H1 (cell line): ENCODE measurements around the gene VMP1.

Source experiments
- CHD2 ChIP-seq: IDR thresholded peaks from 2 replicates; pipeline ENCODE4 v1.6.1; 2012; ENCODE audit warnings: low read length, improper control_type of control experiment
- CREB1 ChIP-seq: IDR thresholded peaks from 2 replicates; pipeline ENCODE4 v1.6.1; 2012; ENCODE audit warnings: inconsistent platforms
- EZH2 ChIP-seq: fragments of 200-600 bp; sonication (generic); IDR thresholded peaks from 2 replicates; pipeline ENCODE4 v1.7.1; 2012; ENCODE audit warnings: low read depth, mild to moderate bottlenecking, moderate library complexity, low read length, inconsistent platforms; ENCODE audit not compliant: severe bottlenecking
- PHF8 ChIP-seq: fragments of 200-600 bp; sonication (generic); conservative IDR thresholded peaks from 2 replicates; pipeline ENCODE4 v1.7.1; 2012; ENCODE audit warnings: low read depth, mild to moderate bottlenecking, inconsistent platforms, low read length, moderate library complexity
- SUZ12 ChIP-seq: fragments of 200-600 bp; sonication (generic); IDR thresholded peaks from 2 replicates; pipeline ENCODE4 v1.6.1; 2012; ENCODE audit warnings: mild to moderate bottlenecking, inconsistent platforms, low read length, moderate library complexity, mixed read lengths
- TF ChIP-seq, protein P1 (sequence below), 3 experiments: IDR thresholded peaks; 1 replicate in 2 of 3; 2 replicates in 1 of 3; pipeline versions ENCODE4 v1.5.1 to v1.6.1; 2011; ENCODE audit warnings: low read length in 3 of 3, mild to moderate bottlenecking in 3 of 3, inconsistent platforms in 2 of 3, low read depth in 1 of 3, moderate library complexity in 1 of 3; ENCODE audit not compliant: insufficient read depth in 1 of 3; ENCODE audit errors: control extremely low read depth in 1 of 3
- TF ChIP-seq, protein P2 (sequence below): IDR thresholded peaks from 2 replicates; pipeline ENCODE4 v1.6.1; 2011; ENCODE audit warnings: low read length, improper control_type of control experiment
- TF ChIP-seq, protein P3 (sequence below): IDR thresholded peaks from 2 replicates; pipeline ENCODE4 v1.6.1; 2012; ENCODE audit warnings: inconsistent platforms

DNA sequence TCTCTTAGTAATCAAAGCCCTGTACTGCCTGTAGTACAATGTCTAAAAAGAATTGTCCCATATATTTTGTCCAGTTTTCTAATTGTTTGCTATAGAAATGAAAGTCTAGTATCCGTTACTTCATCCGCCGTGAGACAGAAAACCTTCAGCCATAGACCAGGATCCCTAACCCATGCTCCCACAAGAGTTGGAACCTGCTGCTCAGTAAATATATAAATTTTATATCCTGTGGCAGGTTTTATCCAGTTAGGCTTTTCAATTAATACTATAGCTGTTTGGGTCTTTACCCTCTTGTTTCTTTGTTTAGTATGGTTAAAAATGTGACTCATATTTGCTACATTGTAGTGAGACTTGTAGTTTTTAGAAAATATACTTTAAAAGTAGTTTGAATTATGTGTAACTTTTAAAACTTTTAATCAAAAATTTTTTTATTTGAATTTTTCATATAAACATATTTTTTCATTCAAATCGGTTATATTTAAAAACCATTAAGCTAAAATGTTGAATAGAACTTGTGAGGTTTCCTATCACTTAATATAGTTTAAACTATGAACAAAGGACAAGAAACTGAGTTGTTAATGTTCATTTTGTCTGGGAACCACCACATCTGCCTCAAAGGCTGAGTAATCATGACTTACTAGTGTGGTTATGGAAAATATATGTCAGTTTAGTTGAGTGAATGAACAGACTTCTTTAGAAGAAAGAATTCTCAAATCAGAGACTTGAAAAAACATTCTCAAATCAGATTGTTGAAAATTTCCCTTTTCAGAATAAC is 54.8 kb downstream of the VMP1 start:
- TF ChIP-seq PHF8: no peak
- TF ChIP-seq, protein P1, sequence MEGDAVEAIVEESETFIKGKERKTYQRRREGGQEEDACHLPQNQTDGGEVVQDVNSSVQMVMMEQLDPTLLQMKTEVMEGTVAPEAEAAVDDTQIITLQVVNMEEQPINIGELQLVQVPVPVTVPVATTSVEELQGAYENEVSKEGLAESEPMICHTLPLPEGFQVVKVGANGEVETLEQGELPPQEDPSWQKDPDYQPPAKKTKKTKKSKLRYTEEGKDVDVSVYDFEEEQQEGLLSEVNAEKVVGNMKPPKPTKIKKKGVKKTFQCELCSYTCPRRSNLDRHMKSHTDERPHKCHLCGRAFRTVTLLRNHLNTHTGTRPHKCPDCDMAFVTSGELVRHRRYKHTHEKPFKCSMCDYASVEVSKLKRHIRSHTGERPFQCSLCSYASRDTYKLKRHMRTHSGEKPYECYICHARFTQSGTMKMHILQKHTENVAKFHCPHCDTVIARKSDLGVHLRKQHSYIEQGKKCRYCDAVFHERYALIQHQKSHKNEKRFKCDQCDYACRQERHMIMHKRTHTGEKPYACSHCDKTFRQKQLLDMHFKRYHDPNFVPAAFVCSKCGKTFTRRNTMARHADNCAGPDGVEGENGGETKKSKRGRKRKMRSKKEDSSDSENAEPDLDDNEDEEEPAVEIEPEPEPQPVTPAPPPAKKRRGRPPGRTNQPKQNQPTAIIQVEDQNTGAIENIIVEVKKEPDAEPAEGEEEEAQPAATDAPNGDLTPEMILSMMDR (IDR thresholded peaks at IDR 0.05; ENCODE audit: control extremely low read depth in 1 of 3, insufficient read depth in 1 of 3, low read depth in 1 of 3, low read length in 3 of 3): no peak
- TF ChIP-seq CREB1: no peak
- no peak for TF ChIP-seq EZH2
- TF ChIP-seq, protein P2, sequence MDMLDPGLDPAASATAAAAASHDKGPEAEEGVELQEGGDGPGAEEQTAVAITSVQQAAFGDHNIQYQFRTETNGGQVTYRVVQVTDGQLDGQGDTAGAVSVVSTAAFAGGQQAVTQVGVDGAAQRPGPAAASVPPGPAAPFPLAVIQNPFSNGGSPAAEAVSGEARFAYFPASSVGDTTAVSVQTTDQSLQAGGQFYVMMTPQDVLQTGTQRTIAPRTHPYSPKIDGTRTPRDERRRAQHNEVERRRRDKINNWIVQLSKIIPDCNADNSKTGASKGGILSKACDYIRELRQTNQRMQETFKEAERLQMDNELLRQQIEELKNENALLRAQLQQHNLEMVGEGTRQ: no peak
- TF ChIP-seq, protein P3, sequence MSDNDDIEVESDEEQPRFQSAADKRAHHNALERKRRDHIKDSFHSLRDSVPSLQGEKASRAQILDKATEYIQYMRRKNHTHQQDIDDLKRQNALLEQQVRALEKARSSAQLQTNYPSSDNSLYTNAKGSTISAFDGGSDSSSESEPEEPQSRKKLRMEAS: no peak
- no peak for TF ChIP-seq SUZ12
- TF ChIP-seq CHD2: no peak
